Epithelial cell of esophagus (primary cell): ENCODE results near the gene HAAO.

Experiments
- DNase-seq: peaks from one replicate; pipeline ENCODE4 v3.0.0; 2010; ENCODE audit warnings: low read depth
- H3K4me3 ChIP-seq: 2 replicates; pipeline ENCODE4 v1.5.1; 2011; ENCODE audit warnings: mild to moderate bottlenecking, low read length, control low read depth
- CTCF ChIP-seq: IDR thresholded peaks from 2 replicates; pipeline ENCODE4 v1.5.1; 2011; ENCODE audit warnings: low read depth, mild to moderate bottlenecking, low read length, control low read depth, inconsistent platforms; ENCODE audit not compliant: insufficient read depth; ENCODE audit errors: missing control alignments

Gene HAAO

GRCh38 chr2:42800461-42800962 is 8.1 kb upstream of the HAAO start:
- H3K4me3 ChIP-seq: no peak overlapping the region
- DNase-seq: no peak
- TF ChIP-seq CTCF: no peak

DNA sequence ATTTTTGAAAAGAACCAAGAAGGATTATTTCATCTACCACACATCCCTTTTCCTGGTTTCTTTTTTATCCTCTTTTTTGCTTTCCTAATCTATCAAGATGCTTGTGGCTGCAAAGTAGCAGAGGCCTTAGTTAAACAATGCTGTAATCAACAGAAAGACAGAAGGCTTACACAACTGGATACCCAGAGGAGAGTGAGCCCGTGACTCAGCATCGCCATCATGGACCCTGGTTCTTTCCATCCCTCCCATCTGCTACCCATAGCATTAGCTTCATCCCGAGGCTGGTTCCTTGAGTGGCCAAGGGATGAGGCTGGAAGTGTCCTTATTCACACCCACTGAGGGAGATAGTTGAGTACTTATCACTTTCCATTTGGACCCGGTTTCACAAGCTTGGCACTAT is 7.5 kb upstream of the HAAO start:
- H3K4me3 ChIP-seq: no peak overlapping the region
- no peak for TF ChIP-seq CTCF
- no peak for DNase-seq

GRCh38 chr2:42797281-42797680 is 4.9 kb upstream of the HAAO start:
- no peak for DNase-seq
- H3K4me3 ChIP-seq: no peak overlapping the region
- no peak for TF ChIP-seq CTCF

DNA sequence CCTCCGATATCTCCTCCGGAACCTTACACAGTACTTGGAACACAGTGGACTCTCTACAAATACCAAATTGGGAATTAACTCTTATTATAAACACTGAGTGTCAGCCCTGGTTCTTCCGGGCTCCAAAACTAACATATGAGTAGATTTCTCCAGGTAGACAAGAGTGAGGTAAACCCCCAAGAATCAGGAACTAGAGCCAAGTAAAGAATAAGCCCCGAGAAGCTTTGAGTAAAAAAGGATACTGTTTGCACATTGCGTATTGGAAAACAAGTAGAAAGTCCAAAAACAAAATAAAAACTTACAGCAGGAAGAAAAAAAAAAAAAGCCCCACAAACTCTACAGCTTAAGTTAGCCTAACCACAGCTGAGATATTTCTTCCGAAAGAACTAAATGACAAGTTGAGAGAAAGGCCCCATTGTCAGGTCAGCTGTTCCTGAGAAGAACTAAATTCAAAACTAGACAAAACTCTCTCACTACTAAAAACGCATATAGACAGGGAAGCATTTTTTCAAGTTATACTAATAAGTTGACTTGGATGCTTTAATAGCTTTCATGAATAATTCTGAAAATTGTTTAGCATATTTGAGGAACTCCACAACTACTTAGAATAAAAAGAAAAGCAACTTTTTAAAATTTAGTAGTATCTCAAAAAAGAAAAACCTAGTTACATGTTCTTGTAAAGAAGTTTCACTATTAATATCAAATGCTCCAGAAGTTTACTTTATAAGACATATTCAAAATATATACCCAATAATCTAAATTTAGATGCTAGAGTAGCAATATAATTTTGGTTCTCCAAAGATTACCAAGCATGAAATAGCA is 4.3 kb upstream of the HAAO start:
- no peak overlapping the region for H3K4me3 ChIP-seq
- DNase-seq: no peak
- no peak for TF ChIP-seq CTCF

DNA sequence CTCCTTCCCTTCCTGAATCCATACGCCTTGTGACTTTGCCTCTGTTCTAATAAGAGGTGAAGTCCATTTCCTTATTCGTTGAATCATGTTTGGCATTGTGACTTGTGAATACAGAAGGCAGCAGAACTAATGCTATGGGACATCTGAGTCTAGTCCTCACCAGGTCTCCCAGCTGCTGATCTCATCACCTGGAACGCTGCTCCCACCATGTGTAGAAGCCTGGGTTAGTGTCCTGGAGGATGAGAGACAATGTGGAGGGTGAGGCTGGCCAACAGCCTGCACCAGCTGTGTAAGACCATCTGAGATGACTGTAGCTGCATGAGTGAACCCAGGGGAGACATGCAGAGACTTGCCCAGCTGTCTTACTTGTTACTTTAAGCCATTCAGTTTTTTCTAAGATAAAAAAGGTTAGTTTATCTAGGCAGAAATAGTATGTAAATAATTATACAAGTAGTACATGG is 3.5 kb upstream of the HAAO start:
- TF ChIP-seq CTCF: no peak
- H3K4me3 ChIP-seq: no peak overlapping the region
- peak; percentile 93 for DNase-seq

DNA sequence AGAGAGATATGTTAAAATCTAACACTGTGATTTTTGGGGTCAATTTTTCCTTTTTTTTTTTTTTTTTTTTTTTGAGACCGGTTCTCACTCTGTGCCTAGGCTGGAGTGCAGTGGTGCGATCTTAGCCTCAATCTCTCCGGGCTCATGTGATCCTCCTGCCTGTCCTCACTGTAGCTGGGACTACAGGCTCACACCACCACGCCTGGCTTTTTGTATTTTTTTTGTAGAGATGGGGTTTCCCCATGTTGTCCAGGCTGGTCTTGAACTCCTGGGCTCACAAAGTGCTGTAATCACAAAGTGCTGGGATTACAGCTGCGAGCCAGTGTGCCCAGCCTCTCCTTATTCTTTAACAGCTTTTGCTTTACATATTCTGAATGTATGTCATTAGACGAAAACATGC is 2.9 kb upstream of the HAAO start:
- no peak overlapping the region for H3K4me3 ChIP-seq
- no peak for TF ChIP-seq CTCF
- DNase-seq: no peak
